HG02588 (cell line): Measurements from ENCODE around the gene CSNK1A1.
"Not testable (repeated sequence)": the region's sequence is repeated elsewhere in the genome, so short reads cannot be mapped to it uniquely, and the experiment has no call there.

Experiments
- ATAC-seq: cut with Tn5 transposase; IDR thresholded peaks from one replicate; pipeline ENCODE4 v1.9.1; 2021; ENCODE audit warnings: mild to moderate bottlenecking, moderate library complexity; ENCODE audit not compliant: unreplicated experiment

Gene CSNK1A1

DNA sequence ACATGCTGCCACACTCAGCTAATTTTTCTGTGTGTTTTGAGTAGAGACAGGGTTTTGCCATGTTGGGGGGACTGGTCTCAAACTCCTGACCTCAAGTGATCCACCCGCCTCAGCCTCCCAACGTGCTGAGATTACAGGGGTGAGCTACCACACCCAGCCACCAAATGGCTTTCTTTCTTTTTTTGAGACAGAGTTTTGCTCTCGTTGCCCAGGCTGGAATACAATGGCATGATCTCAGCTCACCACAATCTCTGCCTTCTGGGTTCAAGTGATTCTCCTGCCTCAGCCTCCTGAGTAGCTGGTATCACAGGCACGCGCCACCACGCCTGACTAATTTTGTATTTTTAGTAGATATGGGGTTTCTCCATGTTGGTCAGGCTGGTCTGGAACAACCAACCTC lies 15.5 kb downstream of the CSNK1A1 start:
- ATAC-seq: not testable (repeated sequence)

DNA sequence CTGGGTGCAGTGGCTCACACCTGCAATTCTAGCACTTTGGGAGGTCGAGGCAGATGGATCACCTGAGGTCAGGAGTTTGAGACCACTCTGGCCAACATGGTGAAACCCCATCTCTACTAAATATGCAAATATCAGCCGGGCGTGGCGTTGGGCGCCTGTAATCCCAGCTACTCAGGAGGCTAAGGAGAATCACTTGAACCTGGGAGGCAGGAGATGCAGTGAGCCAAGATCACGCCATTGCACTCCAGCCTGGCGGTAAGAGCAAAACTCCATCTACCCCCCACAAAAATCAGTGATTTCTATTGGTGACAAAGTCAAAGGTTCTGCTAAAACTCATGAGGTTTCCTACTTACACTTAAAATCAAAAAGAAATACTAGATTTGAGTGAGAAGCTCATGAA lies 18.8 kb downstream of the CSNK1A1 start:
- ATAC-seq: no peak

DNA sequence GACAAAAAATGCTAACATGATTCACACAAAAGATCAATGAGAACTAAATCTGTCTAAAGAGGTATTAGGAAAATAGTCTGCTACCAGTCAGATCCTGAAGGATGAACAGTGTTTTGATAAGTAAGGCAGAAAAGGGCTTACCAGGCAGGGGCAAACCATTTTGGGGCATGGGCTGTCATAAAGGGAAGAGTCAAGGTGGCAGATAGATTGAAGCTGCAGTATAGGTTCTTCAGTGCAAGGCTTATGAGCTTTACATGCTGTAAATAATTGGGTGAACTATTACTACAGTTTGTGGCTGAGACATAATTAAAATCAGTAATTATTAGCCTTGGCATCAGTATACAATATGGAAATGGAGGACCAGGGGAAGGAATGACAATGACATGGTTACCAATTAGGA lies 21.8 kb downstream of the CSNK1A1 start:
- no peak for ATAC-seq

DNA sequence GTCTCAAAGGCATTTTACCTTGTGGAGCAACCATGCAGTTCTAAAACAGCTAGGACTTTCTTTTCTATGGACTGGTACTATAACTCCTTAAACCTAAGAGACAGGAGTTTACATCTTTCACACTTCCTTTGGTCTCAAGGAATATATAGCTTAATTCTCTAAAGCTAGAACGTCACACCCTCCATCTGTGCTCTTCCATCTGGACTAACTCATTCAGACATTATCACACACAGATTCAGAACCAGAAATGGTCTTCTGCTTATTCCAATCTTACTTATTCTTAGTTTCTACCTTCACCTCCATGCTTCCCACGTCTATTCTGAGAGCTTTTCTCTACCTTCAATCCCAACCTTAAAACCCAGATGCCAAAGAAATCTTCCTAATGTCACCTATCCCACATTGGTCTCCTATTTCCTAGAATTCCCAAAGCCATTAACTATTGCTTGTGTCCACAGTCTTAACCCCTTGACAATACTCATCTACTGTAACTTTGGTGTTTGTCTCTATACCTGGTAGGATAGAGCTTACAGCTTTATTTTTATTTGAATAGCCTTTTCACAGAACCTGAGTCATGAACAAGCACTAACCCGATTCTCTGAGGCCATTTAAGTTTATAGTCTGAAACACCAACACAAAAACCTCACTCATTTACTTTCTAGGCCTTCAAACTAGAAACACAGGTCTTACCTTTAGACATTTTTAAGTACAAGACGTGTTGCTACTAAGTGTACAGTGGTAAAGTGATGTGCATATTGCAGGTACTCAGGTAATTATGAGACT lies 22.8 kb downstream of the CSNK1A1 start:
- ATAC-seq: no peak

DNA sequence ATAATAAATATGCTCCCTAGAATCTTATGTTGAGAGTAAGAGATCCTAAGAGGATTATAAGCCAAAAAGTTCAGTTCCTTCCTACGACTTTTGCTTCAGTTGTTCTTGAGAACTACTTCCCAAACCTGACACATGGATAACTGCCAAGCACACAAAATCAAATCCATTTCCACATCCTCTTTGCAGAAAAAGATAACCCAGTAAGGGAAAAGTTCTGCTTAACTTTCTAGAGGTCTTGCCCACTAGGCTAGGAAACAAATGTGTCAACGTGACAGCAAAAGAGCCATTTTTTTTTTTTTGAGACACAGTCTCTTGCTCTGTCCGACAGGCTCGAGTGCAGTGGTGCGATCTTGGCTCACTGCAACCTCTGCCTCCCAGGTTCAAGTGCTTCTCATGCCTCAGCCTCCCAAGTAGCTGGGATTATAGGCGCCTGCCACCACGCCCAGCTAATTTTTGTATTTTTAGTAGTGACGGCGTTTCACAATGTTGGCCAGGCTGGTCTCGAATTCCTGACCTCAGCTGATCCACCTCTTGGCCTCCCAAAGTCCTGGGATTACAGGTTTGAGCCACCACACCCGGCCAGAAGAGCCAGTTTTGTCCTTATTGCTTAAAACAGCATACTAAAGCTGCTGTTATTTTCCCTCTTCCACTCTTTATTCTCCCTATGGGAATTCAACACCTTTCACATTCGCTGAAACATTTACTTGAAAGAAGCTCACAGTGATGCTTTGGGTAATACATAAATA lies 24.2 kb downstream of the CSNK1A1 start:
- ATAC-seq: no peak

DNA sequence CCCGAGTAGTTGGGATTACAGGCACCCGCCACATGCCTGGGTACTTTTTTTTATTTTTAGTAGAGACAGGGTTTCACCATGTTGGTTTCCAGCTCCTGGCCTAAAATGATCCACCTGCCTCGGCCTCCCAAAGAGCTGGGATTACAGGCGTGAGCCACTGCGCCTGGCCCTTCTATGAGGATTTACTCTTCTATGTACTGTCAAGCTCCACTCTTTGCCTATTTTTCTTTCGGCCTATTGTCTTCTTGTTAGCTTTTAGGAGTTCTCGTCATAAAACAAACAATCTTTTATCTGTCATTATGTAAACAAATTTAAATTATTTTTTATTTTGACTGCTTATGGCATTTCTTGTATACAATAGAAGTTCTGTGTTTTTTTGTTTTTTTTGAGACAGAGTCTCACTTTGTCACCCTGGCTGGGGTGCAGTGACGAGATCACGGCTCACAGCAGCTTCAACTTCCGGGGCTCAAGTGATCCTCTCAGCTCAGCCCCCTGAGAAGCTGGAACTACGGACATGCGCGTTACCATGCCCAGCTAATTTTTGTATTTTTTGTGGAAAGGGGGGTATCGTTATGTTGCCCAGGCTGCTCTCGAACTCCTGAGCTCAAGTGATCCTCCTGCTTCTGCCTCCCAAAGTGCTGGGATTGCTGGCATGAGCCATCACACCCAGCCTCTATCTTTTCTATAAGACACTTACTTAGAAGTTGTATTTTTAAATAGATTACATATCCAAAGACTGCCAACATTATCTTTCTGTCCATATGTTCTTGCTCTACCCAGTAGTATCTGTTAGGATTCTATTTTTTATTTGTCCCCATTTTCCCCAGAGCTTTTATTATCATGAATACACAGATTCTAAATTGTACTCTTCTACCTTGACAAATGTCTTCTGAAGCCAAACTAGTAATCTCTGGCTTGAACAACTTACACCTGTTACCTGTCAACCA lies 29.2 kb downstream of the CSNK1A1 start:
- no peak for ATAC-seq

DNA sequence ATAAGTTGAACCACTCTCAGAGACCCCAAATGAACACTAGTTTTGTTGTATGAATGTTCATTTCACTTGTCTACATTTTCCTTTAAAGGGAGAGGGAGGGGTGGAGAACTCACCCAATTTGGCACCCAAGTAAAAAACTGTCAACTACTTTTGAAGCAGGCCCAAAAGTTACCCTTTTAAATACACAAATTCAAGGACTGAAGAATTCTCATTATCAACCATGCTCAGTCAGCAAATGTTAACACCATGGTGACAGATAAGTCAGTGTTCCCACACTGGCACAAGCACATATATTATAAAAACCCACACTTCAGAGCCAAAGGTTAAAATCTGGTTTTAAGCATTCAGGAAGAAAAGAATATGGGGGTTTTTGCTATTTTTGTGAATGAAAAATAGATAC lies 31.6 kb downstream of the CSNK1A1 start:
- ATAC-seq: no peak

DNA sequence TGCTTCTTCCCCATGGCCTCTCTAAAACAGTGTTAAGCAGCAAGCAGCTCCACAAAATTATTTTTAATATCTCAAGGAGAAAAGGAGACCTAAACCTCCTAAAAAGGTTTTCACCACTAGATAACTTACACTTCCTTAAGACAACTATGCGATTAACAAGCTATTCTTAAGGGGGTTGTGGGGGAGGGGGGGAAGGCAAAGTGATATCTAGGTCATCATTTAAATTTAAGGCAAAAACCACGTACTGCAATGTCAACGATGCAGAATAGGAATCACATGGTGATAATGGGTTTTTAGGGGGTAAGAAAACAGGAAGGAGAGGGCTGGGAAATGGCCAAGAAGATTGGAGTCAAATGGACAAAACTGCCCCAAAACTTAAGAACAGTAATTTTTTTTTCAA lies 32.6 kb downstream of the CSNK1A1 start:
- no peak for ATAC-seq

DNA sequence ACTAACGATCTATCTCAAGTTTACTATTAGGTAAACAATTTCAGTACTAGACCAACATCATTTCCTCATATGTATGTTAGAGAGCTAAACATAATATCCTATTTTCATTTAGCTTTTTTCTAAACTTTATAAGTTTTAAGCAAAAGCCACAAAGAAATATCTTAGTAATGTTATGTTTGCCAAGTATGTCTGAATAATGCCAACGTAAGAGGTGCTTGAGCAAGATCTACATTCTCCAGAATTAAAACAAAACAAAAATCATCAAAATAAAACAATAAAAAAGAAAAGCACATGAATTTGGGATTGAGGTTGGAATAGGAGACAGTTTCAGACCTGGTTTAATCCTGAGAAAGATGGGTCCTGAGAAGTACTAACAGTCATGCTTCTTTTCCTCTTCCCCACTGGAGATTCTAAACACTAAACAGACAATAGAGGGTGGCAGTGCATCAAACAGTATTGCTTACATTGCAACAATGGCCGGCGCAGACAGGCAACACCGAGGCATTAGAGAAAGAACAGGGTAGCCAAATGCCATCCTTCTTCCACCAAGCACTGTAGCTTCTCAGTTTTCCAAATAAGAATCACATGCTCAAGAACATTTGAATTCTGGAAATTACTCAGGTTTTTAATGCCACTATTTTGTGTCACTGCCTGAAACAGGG lies 33.6 kb downstream of the CSNK1A1 start:
- no peak for ATAC-seq

DNA sequence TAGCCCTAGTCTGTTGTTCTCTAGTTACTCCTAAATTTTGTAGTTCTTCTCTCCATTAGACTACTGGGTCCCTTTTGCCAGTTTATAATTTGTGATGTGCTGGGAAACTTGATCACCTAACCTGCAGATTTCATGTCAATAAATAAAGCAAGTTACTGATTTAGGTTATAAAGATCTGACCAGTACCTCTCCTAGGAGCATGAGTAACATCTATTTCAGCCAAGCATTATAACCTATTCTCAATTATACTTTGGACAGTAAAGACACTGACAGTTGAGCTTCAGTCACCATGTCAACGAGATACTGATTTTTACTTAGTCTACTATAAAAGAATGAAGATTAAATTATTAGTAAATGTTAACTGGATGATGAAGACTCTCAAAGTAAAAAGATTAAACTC lies 36.7 kb downstream of the CSNK1A1 start:
- no peak for ATAC-seq

DNA sequence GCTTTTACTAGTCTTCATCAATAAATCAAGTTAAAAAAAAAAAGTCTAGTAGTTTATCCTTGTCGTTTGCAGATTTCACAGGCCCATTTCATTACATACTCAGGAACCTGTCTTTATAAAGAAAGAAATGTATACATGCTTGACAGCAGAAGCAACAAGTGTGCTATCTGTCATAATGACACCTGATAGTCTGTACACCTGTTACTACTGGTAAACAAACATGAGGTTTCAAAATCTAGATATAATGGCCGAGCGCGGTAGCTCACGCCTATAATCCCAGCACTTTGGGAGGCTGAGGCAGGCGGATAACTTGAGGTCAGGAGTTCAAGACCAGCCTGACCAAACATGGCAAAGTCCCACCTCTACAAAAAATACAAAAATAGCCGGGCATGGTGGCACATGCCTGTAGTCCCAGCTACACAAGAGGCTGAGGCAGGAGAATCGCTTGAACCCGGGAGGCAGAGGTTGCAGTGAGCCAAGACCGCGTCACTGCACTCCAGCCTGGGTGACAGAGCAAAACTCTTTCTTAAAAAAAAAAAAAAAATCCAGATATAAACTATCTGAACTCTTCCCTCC lies 37.8 kb downstream of the CSNK1A1 start:
- ATAC-seq: not testable (repeated sequence)

DNA sequence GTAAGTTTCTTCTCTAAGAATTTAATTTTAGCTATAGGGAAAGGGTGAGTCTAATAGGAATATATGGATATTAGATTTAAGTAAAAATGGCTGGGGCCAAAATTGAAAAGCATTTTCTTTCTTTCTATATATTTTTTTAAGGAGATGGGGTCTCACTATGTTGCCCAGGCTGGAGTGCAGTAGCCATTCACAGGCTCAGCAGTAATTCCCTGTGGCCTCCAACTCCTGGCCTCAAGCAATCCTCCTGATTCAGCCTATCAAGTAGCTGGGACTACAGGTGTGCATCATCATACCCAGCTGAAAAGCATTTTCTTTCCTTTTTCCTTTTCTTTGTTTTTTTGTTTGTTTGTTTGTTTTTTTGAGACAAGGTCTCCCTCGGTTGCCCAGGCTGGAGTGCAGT lies 41.1 kb downstream of the CSNK1A1 start:
- ATAC-seq: no peak

DNA sequence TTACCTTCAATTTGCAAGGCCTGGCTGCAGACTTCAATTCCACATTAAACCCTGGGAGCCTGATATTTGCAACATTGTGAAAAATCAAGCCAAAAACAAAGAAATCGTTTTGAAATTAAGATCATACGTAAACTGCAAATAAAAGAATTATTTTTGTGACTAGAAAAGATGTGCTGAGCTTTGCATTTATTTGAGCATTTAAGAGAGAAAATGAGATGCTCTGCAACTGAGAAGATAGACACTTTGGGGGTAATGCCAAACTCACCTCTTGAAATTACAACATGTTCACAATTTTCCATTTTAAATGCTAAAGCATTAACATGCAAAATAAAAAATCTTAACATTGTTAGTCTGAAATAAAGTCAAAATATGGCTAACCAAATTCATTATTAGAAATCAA lies 46.6 kb downstream of the CSNK1A1 start:
- ATAC-seq: no peak

DNA sequence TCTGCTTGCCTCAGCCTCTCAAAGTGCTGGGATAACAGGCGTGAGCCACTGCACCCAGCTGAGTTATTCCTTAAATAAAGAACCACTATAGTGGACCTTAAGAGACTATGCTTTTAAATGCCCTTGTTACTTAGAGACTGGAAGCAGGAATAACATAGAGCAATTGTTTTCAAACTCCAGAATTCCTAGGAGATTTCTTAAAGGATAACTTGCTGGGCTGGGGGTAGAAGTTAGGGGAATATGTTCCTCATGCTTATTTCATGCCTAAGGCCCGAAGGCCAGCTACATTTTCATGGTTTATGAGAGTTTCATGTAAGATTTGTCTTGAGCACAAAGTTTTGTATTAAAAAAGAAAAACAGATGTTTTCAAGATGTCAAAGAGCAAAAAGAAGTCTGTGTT lies 48.2 kb downstream of the CSNK1A1 start:
- no peak for ATAC-seq

DNA sequence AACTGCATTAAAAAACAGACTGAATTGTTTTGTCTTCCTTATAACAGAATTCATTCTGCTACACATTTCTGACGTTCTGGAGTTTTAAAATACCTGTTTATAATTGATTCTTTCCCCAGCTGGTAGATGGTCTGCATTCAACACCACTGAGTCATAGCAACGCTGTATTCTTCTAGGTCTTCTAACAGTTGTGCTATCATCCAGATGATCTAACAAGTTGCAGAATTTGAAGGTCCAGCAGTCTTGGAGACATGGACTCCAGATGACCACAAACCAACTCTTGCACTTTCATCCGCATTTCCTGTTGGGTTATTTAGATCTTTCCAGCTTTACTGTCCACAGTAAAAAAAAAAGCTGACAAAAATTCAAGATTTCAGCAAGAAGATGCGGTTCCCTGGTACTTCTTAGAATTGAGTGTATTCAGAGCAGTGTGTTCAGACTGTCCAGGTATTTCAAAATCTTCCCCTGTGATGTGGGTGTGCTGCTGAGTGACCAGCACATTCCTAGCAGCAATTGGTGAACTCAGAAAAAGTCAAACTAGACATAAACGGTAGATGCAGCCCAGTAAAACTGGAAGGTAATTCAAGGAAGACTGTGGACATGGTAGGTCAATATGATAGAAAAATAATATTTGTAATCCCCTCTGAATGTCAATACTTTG lies 50.2 kb downstream of the CSNK1A1 start:
- ATAC-seq: no peak

DNA sequence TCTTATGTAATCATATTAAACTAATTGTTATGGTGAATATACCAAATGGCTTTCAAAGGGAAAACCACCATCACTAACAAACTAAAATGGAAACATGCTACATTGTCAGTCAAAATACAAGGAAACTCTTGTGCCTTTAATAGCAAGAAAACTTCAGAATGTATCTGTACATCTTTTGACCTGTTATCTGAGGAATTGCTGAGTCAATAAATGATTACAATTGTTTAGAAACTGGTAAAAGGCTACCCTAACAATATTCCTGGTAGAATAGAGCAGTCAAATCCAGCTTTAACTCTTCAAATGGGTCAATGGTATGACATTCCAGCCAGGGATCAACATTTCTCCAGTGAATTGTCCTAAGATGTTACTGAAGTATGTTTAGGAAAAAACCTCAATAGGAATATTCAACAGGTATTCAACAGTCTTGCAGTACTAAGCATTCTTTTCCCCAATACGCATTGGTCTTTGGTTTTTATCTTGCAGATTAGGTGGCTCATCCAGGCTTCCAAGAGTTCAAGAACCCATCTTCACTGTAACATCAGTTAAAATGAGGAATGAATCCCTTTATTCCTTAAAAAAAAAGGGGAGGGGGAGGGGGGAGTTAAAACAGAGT lies 52.4 kb downstream of the CSNK1A1 start:
- ATAC-seq: no peak

DNA sequence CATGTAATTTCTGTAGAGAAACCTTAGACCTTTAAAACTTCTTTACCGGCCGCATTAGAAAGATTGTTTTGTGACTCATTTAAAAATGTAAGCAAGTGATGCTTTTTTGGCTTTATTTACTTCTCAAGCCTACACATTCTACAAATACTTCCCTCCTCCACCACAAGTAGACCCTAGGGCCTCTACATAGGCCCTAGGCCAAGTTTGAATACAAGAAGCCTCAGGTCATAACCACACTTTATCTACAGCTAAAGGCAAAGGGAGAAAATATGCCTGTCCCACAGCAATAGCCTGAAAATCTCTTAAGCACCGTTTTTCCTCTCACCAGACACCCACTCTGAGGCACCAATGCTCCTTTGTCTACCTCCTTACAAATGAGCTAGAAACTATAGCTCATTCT lies 53.9 kb downstream of the CSNK1A1 start:
- ATAC-seq: no peak

DNA sequence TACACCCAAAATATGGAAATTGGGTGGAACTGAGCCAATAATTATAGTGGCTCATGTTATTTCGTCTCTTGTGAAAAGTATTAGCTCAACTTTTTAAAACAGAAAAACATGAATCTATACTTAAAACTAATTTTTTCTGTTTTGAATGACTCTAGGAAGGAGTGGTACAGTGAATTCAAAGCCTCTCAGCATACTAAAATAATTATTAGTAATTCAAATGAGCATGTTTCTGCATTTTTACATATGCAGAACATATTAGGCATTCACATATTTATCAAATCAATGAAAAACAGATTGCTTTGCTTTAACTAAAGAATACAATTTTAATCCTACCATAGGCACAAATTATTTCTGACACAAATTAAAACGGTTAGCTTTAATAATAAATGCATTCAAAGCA lies 54.3 kb downstream of the CSNK1A1 start:
- ATAC-seq: no peak

DNA sequence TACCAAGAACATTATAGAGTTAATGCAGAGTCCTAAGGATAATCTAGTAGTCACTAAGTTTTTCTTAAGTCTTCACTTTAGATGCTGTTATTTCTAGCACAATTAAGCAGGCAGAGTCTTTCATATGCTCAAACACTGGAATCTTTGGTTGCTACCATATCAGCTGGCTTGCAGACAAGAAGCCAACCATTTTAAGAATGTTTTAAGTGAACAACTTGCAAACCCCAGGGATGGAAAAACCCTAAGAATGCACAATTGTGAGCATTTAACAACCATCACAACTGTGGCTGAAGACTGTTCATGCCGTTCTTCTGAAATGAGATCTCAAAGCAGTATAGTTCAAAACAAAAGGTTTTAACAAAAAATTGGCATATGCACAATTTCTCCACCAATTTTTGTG lies 55.1 kb downstream of the CSNK1A1 start:
- no peak for ATAC-seq

DNA sequence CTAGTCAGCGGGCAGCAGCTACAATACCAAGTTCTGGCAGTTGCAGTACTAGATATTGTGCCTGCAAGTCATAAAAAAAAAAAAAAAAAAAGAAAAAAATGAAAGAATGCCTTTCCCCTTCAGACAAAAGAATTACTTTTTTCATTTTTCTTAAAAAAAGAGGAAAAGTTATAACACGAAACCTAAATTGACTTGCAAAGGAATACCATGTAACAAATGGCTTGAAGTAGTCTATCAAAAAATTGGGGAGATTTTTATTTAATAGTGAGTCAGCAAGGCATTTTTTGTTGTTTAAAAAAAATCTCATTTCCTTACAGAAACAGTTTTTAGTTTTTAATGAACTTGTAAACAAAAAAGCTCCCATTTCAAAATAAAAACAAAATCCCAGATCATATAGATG lies 55.6 kb downstream of the CSNK1A1 start:
- no peak for ATAC-seq
